ENCODE measurements around the gene FAXC.

DNA sequence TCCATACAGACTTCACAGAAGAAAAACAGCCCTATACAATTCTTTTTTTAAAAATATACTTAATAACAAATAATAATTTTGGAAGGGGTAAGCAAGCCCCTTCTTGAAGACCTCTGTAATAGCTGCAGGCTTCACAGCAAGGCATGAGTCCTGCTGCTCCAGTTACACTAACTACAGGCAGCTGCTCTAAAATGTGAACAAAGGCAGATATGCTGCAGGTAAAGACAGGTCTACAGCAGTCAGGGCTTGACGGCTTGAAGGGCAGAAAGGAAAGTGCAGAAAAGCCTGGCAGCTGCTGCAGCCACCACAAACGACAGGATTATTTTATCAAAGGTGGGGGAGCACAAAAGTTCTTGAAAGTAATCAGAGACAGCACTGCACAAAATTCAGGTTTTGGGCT is 11.3 kb downstream of the FAXC start:
- TF ChIP-seq, protein P1, sequence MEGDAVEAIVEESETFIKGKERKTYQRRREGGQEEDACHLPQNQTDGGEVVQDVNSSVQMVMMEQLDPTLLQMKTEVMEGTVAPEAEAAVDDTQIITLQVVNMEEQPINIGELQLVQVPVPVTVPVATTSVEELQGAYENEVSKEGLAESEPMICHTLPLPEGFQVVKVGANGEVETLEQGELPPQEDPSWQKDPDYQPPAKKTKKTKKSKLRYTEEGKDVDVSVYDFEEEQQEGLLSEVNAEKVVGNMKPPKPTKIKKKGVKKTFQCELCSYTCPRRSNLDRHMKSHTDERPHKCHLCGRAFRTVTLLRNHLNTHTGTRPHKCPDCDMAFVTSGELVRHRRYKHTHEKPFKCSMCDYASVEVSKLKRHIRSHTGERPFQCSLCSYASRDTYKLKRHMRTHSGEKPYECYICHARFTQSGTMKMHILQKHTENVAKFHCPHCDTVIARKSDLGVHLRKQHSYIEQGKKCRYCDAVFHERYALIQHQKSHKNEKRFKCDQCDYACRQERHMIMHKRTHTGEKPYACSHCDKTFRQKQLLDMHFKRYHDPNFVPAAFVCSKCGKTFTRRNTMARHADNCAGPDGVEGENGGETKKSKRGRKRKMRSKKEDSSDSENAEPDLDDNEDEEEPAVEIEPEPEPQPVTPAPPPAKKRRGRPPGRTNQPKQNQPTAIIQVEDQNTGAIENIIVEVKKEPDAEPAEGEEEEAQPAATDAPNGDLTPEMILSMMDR (IDR thresholded peaks at IDR 0.05) = no peak
- no peak for TF ChIP-seq POLR2A (IDR thresholded peaks at IDR 0.05)

Measured in suprapubic skin (tissue), 3 donors.